ENCODE results near the gene C11orf98. TPM values are rescaled to one million over a fixed set of nuclear protein-coding genes. Genes with fewer than 3 reads are reported as not detected.

Gene C11orf98
- total RNA-seq, 2 experiments from 2014 or later, result 14.3 to 18.5 TPM

DNA sequence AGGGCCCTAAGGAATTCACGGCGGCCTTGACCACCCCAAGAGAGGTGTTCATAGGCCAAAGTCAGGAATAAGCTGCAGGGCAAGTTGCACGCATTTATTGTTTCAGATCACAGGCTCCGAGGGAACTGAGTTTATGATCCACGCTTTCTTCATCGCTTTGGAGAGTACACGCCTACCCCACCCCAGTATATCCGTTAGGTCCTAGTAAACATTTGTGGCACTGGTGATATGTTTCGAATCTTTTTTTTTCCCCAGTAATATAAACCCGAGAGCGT is 19.4 kb downstream of the C11orf98 start:
- DNase-seq (peak in 1 of 14 experiments; percentile 30), ATAC-seq (ENCODE audit: poor library complexity) (no peak)
- intact Hi-C loops (cut with DNase I, micrococcal nuclease), result no loop called here
- H3K27ac Mint-ChIP-seq, result peak overlapping the region; percentile 99
- peaks cover 46% of the 10 kb centered on the region for H3K4me1 ChIP-seq (ENCODE audit: insufficient read depth, low read length)
- peak overlapping the region; percentile 82 to 97 for H3K27ac ChIP-seq (ENCODE audit: low read depth in 1 of 2, low read length in 2 of 2)
- peaks cover 46% of the 10 kb centered on the region for H3K36me3 ChIP-seq (ENCODE audit: insufficient read depth, low read length)
- TF ChIP-seq, protein P1, sequence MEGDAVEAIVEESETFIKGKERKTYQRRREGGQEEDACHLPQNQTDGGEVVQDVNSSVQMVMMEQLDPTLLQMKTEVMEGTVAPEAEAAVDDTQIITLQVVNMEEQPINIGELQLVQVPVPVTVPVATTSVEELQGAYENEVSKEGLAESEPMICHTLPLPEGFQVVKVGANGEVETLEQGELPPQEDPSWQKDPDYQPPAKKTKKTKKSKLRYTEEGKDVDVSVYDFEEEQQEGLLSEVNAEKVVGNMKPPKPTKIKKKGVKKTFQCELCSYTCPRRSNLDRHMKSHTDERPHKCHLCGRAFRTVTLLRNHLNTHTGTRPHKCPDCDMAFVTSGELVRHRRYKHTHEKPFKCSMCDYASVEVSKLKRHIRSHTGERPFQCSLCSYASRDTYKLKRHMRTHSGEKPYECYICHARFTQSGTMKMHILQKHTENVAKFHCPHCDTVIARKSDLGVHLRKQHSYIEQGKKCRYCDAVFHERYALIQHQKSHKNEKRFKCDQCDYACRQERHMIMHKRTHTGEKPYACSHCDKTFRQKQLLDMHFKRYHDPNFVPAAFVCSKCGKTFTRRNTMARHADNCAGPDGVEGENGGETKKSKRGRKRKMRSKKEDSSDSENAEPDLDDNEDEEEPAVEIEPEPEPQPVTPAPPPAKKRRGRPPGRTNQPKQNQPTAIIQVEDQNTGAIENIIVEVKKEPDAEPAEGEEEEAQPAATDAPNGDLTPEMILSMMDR (IDR thresholded peaks at IDR 0.05), result no peak
- peak overlapping the region; percentile 98 for H3K4me3 ChIP-seq (ENCODE audit: low read length)
- H3K27me3 Mint-ChIP-seq, result no peaks in the 10 kb centered on the region
- H3K9me3 ChIP-seq (ENCODE audit: control insufficient read depth in 1 of 2, insufficient read depth in 1 of 2, low read length in 2 of 2), result no peaks in the 10 kb centered on the region
- peak overlapping the region; percentile 96 for H3K4me3 Mint-ChIP-seq
- CTCF ChIA-PET, result interaction anchor here (1.0 to 1.9 kb wide), 3 partner anchors 19 to 221 kb away, joined by 3 to 6 read pairs (median 4); partner anchors contain the start of genes C11orf98 and CSKMT
- peaks cover 35% of the 10 kb centered on the region for H3K4me1 Mint-ChIP-seq (ENCODE audit: low read depth)
- H3K9me3 Mint-ChIP-seq, result no peaks in the 10 kb centered on the region
- no peaks in the 10 kb centered on the region for H3K27me3 ChIP-seq (ENCODE audit: control insufficient read depth in 1 of 2, insufficient read depth in 2 of 2, low read length in 2 of 2)
- POLR2A ChIA-PET, result interaction anchor here (1.1 to 7.0 kb wide), 15 partner anchors 8 to 108 kb away, joined by 4 to 77 read pairs (median 12); partner anchors contain the start of genes B3GAT3, C11orf98, CSKMT and EEF1G
- peaks cover 38% of the 10 kb centered on the region for H3K36me3 Mint-ChIP-seq (ENCODE audit: low read depth)

DNA sequence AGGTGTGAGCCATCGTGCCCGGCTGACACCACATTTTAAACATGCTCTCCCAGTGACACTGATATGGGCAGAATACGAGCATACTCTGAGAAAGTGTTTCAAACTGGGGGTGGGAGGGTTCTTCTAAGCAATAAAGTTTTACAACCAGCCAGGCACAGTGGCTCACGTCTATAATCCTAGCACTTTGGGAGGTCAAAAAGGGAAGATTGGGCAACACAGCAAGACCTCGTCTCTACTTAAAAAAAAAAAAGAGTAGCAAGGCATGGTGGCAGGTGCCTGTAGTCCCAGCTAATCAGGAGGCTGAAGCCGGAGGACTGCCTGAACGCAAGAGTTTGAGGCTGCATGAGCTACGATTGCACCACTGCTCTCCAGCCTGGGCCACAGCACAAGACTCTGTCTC is 20.8 kb downstream of the C11orf98 start:
- H3K4me3 ChIP-seq (ENCODE audit: low read length), result no peak overlapping the region
- Mint-ChIP-seq H3K9me3 (no peaks in the 10 kb centered on the region), H3K36me3 (ENCODE audit: low read depth) (peaks cover 44% of the 10 kb centered on the region), H3K4me1 (ENCODE audit: low read depth) (peaks cover 43% of the 10 kb centered on the region), H3K4me3 (peak overlapping the region; percentile 65), H3K27ac (peak overlapping the region; percentile 99), H3K27me3 (no peaks in the 10 kb centered on the region)
- TF ChIP-seq, protein P1 (IDR thresholded peaks at IDR 0.05), result no peak
- peak overlapping the region in 1 of 2 donors; percentile 1 for H3K27ac ChIP-seq (ENCODE audit: low read depth in 1 of 2, low read length in 2 of 2)
- intact Hi-C loops (cut with DNase I, micrococcal nuclease), result no loop called here
- ATAC-seq (ENCODE audit: poor library complexity), result no peak
- peaks cover 60% of the 10 kb centered on the region for H3K4me1 ChIP-seq (ENCODE audit: insufficient read depth, low read length)
- H3K9me3 ChIP-seq (ENCODE audit: control insufficient read depth in 1 of 2, insufficient read depth in 1 of 2, low read length in 2 of 2), result no peaks in the 10 kb centered on the region
- no peak for DNase-seq
- ChIA-PET POLR2A (interaction anchor here (0.6 to 7.0 kb wide), 4 partner anchors 21 to 63 kb away, joined by 3 to 77 read pairs (median 24); partner anchors contain the start of genes BSCL2, C11orf98, CSKMT and GNG3), CTCF (interaction anchor here (0.5 kb wide), 1 partner anchor 189 kb away, joined by 3 read pairs; the partner anchor contains the start of gene TEX54)
- peaks cover 41% of the 10 kb centered on the region for H3K36me3 ChIP-seq (ENCODE audit: insufficient read depth, low read length)
- H3K27me3 ChIP-seq (ENCODE audit: control insufficient read depth in 1 of 2, insufficient read depth in 2 of 2, low read length in 2 of 2), result no peaks in the 10 kb centered on the region

DNA sequence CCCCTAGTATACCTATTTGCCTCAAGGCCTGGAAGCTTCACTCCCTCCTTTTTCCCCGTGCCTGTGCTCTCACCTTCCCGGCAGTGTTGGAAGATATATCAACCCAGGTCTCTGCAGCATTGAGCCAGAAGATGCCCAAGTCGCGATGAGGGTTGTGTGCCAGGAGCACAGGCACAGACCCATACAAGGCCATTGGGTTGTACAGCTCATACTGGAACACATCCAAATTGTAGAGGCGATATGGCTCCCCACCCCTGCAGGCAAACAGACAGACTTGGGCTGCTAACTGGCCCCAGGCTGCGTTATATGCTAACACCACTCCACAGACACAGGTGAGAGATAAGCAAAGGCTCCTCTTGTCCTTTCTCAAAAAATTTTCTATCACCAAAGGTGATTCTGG is 32.5 kb downstream of the C11orf98 start:
- intact Hi-C loops (cut with DNase I, micrococcal nuclease), result no loop called here

More for the DNA sequence above, 32.5 kb downstream of the C11orf98 start:
- Mint-ChIP-seq H3K36me3 (ENCODE audit: low read depth) (peaks cover 96% of the 10 kb centered on the region), H3K27ac (peak overlapping the region; percentile 30), H3K9me3 (no peaks in the 10 kb centered on the region), H3K4me3 (no peak overlapping the region), H3K4me1 (ENCODE audit: low read depth) (peaks cover 19% of the 10 kb centered on the region), H3K27me3 (no peaks in the 10 kb centered on the region)
- no peak overlapping the region for H3K27ac ChIP-seq (ENCODE audit: low read depth in 1 of 2, low read length in 2 of 2)
- H3K27me3 ChIP-seq (ENCODE audit: control insufficient read depth in 1 of 2, insufficient read depth in 2 of 2, low read length in 2 of 2), result no peaks in the 10 kb centered on the region
- H3K36me3 ChIP-seq (ENCODE audit: insufficient read depth, low read length), result peaks cover 92% of the 10 kb centered on the region
- H3K9me3 ChIP-seq (ENCODE audit: control insufficient read depth in 1 of 2, insufficient read depth in 1 of 2, low read length in 2 of 2), result no peaks in the 10 kb centered on the region
- H3K4me3 ChIP-seq (ENCODE audit: low read length), result no peak overlapping the region
- ATAC-seq (ENCODE audit: poor library complexity) (no peak), DNase-seq (no peak)
- POLR2A ChIA-PET, result interaction anchor here (1.9 kb wide), 1 partner anchor 41 kb away, joined by 5 read pairs; the partner anchor contains the start of gene TUT1
- TF ChIP-seq, protein P1 (IDR thresholded peaks at IDR 0.05), result no peak
- CTCF ChIA-PET, result no interaction called here
- peaks cover 27% of the 10 kb centered on the region for H3K4me1 ChIP-seq (ENCODE audit: insufficient read depth, low read length)

All from CD4-positive, alpha-beta T cell (primary cell).